A673 (cell line): ENCODE data around the gene FPR2. TPM values are rescaled to one million over a fixed set of nuclear protein-coding genes. Genes with fewer than 3 reads are reported as not detected.

Experiments
- BruUV-seq: library from RNA; stranded (reverse); fragments of 400-500 nt; replicated peaks from 2 replicates; lab custom pipeline; 2021; lab: Mats Ljungman, UMichigan
- CTCF ChIA-PET: fragments of 300-600 bp; sonication (Branson Sonifier 250); formaldehyde crosslinking; loops from one replicate; lab custom pipeline; 2022; ENCODE audit warnings: antibody characterized with exemption; lab: Charles Lee
- POLR2A ChIA-PET: fragments of 300-600 bp; sonication (Branson Sonifier 250); formaldehyde crosslinking; loops from one replicate; lab custom pipeline; 2022; ENCODE audit warnings: antibody characterized with exemption; ENCODE audit not compliant: low non-redundant PET; lab: Charles Lee
- DNase-seq: peaks from one replicate; pipeline ENCODE4 v3.0.0-alpha.2; 2015; ENCODE audit warnings: low spot score
- H3K27ac ChIP-seq: fragments of 200-600 bp; sonication (generic); 2 replicates; pipeline ENCODE4 v1.5.1; 2016; ENCODE audit warnings: mixed run types, low read depth, mild to moderate bottlenecking, mixed read lengths, antibody characterized with exemption, low read length; ENCODE audit not compliant: poor library complexity, severe bottlenecking
- H3K27me3 ChIP-seq: fragments of 200-600 bp; sonication (generic); replicated peaks from 2 replicates; pipeline ENCODE4 v1.6.1; 2017; ENCODE audit warnings: mixed run types, low read depth, mild to moderate bottlenecking, mixed read lengths, antibody characterized with exemption, low read length; ENCODE audit not compliant: insufficient read depth, poor library complexity
- H3K36me3 ChIP-seq: fragments of 200-600 bp; sonication (generic); 2 replicates; pipeline ENCODE4 v1.6.1; 2016; ENCODE audit warnings: mixed run types, mild to moderate bottlenecking, mixed read lengths, antibody characterized with exemption, low read length; ENCODE audit not compliant: insufficient read depth, poor library complexity, severe bottlenecking
- H3K4me1 ChIP-seq: fragments of 200-600 bp; sonication (generic); 2 replicates; pipeline ENCODE4 v1.6.1; 2017; ENCODE audit warnings: mixed run types, mild to moderate bottlenecking, mixed read lengths, antibody characterized with exemption, low read length; ENCODE audit not compliant: insufficient read depth, poor library complexity, severe bottlenecking
- H3K4me3 ChIP-seq: fragments of 200-600 bp; sonication (generic); 2 replicates; pipeline ENCODE4 v1.5.1; 2016; ENCODE audit warnings: low read depth, mixed run types, mild to moderate bottlenecking, mixed read lengths, low read length; ENCODE audit not compliant: poor library complexity, severe bottlenecking
- H3K9me3 ChIP-seq: fragments of 200-600 bp; sonication (generic); 2 replicates; pipeline ENCODE4 v1.6.1; 2016; ENCODE audit warnings: mixed run types, low read depth, mild to moderate bottlenecking, mixed read lengths, antibody characterized with exemption, low read length; ENCODE audit not compliant: poor library complexity, severe bottlenecking
- EZH2 ChIP-seq: fragments of 200-600 bp; sonication (generic); IDR thresholded peaks from 2 replicates; pipeline ENCODE4 v1.6.1; 2017; ENCODE audit warnings: borderline replicate concordance, low read depth, mild to moderate bottlenecking, mixed read lengths, antibody characterized with exemption, low read length; ENCODE audit not compliant: poor library complexity, severe bottlenecking
- intact Hi-C: fragments of 100-400 bp; cut with micrococcal nuclease; formaldehyde crosslinking; loops from one replicate; pipeline ENCODE4 v1.10.0; 2022; ENCODE audit not compliant: unreplicated experiment
- total RNA-seq: library from RNA; stranded (reverse); gene quantifications from 2 replicates; pipeline ENCODE4 v1.2.3, GENCODE V29; 2021
- TF ChIP-seq, protein P1 (sequence below): fragments of 300-800, 200-600 bp; sonication (generic); conservative IDR thresholded peaks from 2 replicates; pipeline ENCODE4 v1.5.1; 2017; ENCODE audit warnings: low read depth, mild to moderate bottlenecking, antibody characterized with exemption, low read length, moderate library complexity, mixed read lengths

Gene FPR2
- total RNA-seq, 1 experiment from 2014 or later, result not detected

DNA sequence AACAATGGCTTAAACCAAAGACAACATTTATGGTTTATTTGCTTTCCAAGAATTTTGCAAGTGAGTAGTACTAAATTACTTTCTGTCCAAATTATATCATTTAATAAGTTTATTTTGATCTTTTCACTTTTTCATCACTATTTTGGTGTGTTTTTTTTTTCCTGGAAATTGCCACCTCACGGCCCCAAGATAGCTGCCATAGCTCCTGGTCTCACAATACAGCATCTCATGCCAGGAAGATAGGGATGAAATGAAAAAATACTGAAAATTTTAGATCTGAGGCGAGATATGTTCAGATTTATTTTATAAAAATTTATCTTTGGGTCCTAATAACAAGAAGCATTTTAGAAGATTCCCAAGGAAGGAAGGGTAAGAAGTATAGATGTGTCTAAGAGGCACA is 27.0 kb downstream of the FPR2 start:
- no TSS peak for BruUV-seq
- no peaks in the 10 kb centered on the region for H3K9me3 ChIP-seq
- POLR2A ChIA-PET, result no interaction called here
- H3K27me3 ChIP-seq, result no peaks in the 10 kb centered on the region
- intact Hi-C loops, result no loop called here
- no peak overlapping the region for H3K4me3 ChIP-seq
- no peaks in the 10 kb centered on the region for H3K36me3 ChIP-seq
- DNase-seq, result no peak
- CTCF ChIA-PET, result no interaction called here
- peaks cover 11% of the 10 kb centered on the region for H3K4me1 ChIP-seq
- H3K27ac ChIP-seq, result no peak overlapping the region
- no peak for TF ChIP-seq EZH2
- TF ChIP-seq, protein P1, sequence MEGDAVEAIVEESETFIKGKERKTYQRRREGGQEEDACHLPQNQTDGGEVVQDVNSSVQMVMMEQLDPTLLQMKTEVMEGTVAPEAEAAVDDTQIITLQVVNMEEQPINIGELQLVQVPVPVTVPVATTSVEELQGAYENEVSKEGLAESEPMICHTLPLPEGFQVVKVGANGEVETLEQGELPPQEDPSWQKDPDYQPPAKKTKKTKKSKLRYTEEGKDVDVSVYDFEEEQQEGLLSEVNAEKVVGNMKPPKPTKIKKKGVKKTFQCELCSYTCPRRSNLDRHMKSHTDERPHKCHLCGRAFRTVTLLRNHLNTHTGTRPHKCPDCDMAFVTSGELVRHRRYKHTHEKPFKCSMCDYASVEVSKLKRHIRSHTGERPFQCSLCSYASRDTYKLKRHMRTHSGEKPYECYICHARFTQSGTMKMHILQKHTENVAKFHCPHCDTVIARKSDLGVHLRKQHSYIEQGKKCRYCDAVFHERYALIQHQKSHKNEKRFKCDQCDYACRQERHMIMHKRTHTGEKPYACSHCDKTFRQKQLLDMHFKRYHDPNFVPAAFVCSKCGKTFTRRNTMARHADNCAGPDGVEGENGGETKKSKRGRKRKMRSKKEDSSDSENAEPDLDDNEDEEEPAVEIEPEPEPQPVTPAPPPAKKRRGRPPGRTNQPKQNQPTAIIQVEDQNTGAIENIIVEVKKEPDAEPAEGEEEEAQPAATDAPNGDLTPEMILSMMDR, result no peak

DNA sequence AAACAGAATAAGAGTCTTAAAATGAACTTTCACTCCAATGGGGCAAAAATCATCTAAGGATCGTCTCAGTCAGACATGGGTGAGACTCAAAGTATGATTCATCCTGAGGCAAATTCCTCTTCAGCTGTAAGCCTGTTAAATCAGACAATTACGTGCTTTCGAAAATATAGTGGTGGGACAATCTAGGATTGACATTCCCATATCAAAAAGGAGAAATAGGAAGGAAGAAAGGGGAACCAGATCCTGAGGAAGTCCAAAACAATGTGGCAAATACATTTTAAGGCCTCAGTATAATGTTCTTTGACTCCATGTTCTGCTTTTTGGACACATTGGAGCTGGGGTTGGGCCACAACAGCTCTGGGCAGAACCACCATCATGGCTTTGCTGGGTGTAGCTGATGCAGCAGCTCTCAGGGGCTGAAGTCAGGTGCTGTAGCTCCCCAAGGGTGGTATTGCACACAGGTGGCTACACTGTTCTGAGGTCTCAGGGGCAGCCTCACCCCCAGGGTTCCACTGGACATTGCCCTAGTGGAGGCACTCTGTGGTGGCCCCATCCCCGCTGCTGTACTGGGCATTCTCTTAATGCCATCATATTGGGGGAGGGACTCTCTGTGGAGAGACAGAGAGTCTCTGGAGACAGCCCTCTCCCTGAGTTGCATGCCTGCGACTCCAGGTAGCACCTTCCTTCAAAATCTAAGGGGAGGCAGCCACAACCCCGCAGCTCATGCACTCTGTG is 28.2 kb downstream of the FPR2 start:
- no peak overlapping the region for H3K27ac ChIP-seq
- ChIA-PET POLR2A (no interaction called here), CTCF (interaction anchor here (1.1 kb wide), 1 partner anchor 10 kb away, joined by 3 read pairs; no protein-coding TSS in a partner anchor)
- H3K36me3 ChIP-seq, result no peaks in the 10 kb centered on the region
- H3K4me3 ChIP-seq, result no peak overlapping the region
- DNase-seq, result no peak
- no TSS peak for BruUV-seq
- H3K27me3 ChIP-seq, result no peaks in the 10 kb centered on the region
- intact Hi-C loops, result no loop called here
- H3K4me1 ChIP-seq, result peaks cover 16% of the 10 kb centered on the region
- no peaks in the 10 kb centered on the region for H3K9me3 ChIP-seq
- TF ChIP-seq, protein P1, result no peak
- TF ChIP-seq EZH2, result no peak

DNA sequence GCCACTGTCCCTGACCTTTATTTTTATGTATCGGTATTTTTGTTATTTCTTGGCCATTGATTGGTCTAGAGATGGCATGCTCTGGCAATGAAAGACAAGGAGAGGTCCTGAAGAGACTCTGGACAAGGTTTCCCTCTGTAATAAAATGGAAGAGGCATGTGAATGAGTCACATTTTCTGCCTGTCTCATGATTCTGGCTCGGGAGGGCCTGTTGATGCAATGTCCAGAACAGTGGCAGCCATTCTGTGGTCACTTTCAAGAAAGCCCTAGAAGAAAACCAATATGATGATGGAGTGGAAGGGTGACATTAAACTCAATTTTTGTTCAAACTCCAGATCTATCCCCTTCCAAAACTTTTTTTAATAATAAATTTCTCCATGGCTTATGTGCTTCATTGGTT is 32.0 kb downstream of the FPR2 start:
- Histone ChIP-seq H3K36me3 (no peaks in the 10 kb centered on the region), H3K27ac (no peak overlapping the region), H3K27me3 (no peaks in the 10 kb centered on the region), H3K4me1 (peaks cover 39% of the 10 kb centered on the region), H3K9me3 (no peaks in the 10 kb centered on the region), H3K4me3 (no peak overlapping the region)
- POLR2A ChIA-PET, result no interaction called here
- no TSS peak for BruUV-seq
- intact Hi-C loops, result no loop called here
- no peak for DNase-seq
- CTCF ChIA-PET, result no interaction called here
- TF ChIP-seq, protein P1, result no peak
- no peak for TF ChIP-seq EZH2
